OCI-LY3 (cell line): ENCODE data around the gene FHOD3.

Experiments used
- EZH2phosphoT487 ChIP-seq: fragments of 200-600 bp; shearing (Covaris generic); IDR thresholded peaks from 2 replicates; pipeline ENCODE4 v1.6.1; 2018; ENCODE audit warnings: antibody characterized with exemption, mixed run types, low read depth
- TF ChIP-seq, protein P1 (sequence below): fragments of 200-600, 300-600 bp; sonication (generic); IDR thresholded peaks from 2 replicates; pipeline ENCODE4 v1.5.1; 2014; ENCODE audit warnings: antibody characterized with exemption, low read length, low read depth

DNA sequence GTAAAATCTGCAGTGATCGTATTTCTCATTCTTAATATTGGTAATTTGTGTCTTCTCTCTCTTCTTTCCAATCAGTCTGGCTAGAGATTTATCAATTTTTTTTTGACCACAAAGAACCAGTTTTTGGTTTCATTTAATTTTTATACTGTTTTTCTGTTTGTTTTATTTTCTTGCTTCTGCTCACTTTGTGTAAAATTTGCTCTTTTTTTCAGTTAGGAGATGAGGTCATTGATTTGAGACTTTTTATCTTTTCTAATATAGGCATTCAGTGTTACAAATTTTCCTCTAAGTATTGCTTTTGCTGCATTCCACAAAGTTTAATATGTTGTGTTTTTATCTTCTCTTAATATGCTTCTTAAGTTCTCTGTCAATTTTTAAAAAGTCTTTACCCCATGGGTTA, 370.8 kb downstream of the FHOD3 start:
- TF ChIP-seq, protein P1, sequence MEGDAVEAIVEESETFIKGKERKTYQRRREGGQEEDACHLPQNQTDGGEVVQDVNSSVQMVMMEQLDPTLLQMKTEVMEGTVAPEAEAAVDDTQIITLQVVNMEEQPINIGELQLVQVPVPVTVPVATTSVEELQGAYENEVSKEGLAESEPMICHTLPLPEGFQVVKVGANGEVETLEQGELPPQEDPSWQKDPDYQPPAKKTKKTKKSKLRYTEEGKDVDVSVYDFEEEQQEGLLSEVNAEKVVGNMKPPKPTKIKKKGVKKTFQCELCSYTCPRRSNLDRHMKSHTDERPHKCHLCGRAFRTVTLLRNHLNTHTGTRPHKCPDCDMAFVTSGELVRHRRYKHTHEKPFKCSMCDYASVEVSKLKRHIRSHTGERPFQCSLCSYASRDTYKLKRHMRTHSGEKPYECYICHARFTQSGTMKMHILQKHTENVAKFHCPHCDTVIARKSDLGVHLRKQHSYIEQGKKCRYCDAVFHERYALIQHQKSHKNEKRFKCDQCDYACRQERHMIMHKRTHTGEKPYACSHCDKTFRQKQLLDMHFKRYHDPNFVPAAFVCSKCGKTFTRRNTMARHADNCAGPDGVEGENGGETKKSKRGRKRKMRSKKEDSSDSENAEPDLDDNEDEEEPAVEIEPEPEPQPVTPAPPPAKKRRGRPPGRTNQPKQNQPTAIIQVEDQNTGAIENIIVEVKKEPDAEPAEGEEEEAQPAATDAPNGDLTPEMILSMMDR = no peak
- TF ChIP-seq EZH2phosphoT487 = no peak
